Right ventricle myocardium superior (tissue), 1 donor: ENCODE results near the gene KATNB1. TPM values are rescaled to one million over a fixed set of nuclear protein-coding genes. Genes with fewer than 3 reads are reported as not detected.
A peak's percentile ranks its signal among the peaks of the same experiment; 100 is the strongest.
"Not testable (repeated sequence)": the region's sequence is repeated elsewhere in the genome, so short reads cannot be mapped to it uniquely, and the experiment has no call there.

Experiments used
- ATAC-seq: fragments of 200-7000 bp; cut with Tn5 transposase; one replicate; pipeline ENCODE4 v1.9.1; 2020; ENCODE audit warnings: mild to moderate bottlenecking; ENCODE audit not compliant: poor library complexity
- DNase-seq: peaks from one replicate; pipeline ENCODE4 v3.0.0-alpha.2; 2020
- intact Hi-C: fragments of 100-400 bp; cut with DNase I; formaldehyde crosslinking; loops from one replicate; pipeline ENCODE4 v1.11.2; 2022
- total RNA-seq: library from RNA; stranded (reverse); fragmentation: NEBNext Ultra II Directional; extraction: Animal tissue kit (Norgen Biotek cat#: 25700); gene quantifications from one replicate; pipeline ENCODE4 v1.2.1, GENCODE V29; 2021
- donor health status: DM: no; HTN: yes; CAD: no; lungs with severe emphysema.

The KATNB1 gene
- total RNA-seq, 1 donor from 2014 or later, result 9.4 TPM

DNA sequence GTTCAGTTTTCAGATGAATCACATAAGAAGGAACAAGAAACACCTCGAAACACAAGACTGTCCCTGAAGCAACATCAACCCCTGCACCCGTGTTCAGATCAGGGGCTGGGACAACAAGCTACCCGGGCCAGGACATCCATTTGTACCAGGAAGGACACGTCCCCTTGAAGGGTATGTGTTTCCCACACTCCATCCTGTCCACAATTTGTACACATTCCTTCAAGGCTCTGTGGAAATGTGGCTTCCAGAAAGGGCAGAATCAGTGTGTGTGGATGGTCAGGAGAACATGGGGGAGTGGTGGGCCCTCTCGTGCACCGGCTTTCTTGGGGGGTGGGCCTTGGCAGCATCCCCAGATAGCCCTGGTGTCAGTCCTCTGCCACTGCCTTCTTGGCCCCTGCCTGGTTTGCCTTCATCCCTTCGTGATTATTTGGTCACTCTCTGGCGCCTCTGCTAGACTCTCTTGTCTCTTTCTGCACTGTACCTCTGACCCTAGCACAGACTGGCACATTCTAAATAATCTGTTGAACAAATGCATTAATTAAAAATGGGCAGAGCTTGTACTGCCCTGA is 56.4 kb downstream of the KATNB1 start:
- intact Hi-C loops, result no loop called here
- ATAC-seq, result no peak
- DNase-seq, result no peak

DNA sequence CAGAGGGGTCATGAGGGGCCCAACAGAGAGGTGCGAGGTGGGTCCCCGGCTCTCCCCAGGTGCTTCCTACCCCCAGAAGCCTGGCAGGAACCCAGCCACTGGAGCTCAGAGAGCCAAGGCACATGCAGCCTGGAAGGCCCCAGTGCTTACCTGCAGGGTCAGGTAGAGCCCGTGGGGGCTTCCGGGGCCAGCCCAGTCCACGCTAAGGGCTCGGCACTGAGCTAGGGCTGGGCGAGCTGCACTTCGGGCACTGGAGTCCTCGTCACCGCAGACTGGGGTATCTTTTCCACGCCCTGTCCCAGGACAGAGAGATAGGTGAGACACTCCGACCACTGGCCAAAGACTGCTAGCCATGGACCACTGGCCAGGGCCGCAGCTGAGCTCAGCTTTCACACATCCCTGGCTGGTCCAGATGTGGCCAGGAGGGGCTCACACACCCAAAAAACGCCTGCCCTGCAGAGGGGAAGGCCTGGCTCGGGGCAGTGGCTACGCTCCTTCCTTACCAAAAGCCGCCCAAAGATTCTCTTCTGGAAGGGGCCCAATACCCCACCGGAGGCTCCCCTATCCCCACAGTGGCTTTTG is 59.4 kb downstream of the KATNB1 start:
- ATAC-seq, result no peak
- intact Hi-C loops, result loop anchor here (5.0 kb wide), 1 partner anchor 67 kb away; no protein-coding TSS in a partner anchor

DNA sequence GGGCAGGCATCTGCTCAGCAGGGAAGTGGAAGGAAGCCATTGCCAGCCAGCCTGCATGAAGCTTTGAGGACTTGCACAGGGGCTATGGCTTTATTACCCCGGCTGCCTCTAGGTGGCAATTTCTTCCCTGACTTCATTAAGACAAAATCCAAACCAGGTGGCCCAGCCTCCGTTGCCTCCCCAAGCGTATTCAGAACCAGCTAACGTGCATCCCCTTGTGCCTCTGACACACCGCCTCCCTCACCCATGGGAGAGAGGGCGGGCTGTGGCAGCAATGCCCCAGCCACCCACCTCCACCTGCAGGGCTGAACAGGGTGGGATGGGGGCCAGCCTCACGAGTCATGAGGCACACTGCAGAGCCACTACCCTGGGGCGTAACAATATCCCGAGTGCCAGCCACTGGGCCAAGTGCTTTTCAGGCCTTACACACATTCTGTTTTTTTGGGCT is 59.9 kb downstream of the KATNB1 start:
- ATAC-seq (peak; percentile 12), DNase-seq (no peak)
- intact Hi-C loops, result loop anchor here (5.0 kb wide), 1 partner anchor 67 kb away; no protein-coding TSS in a partner anchor

More for the DNA sequence above, 59.4 kb downstream of the KATNB1 start:
- no peak for DNase-seq

DNA sequence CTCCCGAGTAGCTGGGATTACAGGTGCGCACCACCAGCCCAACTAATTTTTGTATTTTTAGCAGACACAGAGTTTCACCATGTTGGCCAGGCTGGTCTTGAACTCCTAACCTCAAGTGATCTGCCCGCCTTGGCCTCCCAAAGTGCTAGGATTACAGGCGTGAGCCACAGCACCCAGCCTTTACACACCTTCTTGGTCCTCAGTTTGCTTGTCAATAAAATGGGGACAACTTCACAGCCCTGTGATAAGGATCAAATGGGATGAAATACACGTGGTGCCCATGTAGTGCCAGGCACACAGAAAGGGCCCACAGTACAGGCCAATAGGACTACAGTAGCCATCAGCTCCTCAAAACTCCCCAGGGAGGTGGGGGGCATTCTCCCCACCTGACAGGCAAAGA is 60.4 kb downstream of the KATNB1 start:
- intact Hi-C loops, result loop anchor here (5.0 kb wide), 1 partner anchor 66 kb away; no protein-coding TSS in a partner anchor
- DNase-seq, ATAC-seq: not testable (repeated sequence)

DNA sequence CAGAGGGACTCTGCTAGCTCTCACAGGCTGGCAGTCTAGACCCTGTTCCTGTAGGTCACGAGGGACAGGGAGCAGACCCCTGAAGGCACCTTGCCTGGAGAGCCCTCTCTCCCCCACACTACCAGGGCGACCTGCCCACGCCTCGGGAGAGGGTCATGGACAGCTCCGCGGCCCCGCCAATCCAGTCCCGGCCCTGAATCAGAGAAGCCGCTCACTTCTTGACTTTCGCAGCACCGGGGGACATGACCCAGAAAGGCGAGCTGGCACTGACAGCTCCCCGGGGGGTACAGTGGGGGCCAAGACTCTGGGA is 61.6 kb downstream of the KATNB1 start:
- ATAC-seq, result peak; percentile 13
- intact Hi-C loops, result loop anchor here (5.0 kb wide), 1 partner anchor 65 kb away; no protein-coding TSS in a partner anchor
- DNase-seq, result no peak

DNA sequence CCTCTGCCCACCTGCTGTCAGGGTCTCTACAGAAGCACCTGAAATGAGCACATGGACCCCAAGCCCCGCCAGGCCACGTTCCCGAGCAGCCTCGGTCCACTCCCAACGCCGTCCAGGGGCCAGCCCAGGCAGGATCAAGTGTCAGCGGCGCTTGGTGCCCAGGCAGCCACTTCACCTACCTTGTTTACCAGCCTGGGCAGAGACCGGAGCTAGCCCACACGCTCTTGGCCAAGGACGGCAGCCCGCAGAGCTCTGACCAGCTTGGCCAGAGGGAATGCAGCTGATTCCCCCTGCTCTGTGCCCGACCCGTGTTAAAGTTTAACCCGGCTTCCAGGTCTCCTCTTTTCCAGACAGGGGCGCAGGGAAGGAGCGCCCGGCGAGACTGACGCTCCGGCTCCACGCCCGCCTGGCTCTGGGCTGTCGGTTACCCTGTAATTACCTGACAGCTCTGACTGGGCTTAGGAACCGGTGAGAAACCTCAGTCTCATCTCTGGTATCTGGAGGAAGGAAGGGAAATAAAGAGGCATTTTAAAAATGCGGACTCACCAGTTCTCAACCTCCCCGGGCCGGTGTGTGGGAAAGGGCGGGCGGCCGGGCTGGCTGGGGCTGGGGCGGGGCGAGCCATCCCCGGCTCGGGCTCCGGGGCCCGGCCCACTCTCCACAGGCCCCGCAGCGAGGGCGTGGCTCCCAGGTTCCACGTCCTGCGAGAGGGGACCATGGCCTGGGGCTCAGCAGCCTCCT is 62.1 kb downstream of the KATNB1 start:
- intact Hi-C loops, result loop anchor here (5.0 kb wide), 1 partner anchor 65 kb away; no protein-coding TSS in a partner anchor
- ATAC-seq (peak; percentile 68), DNase-seq (peak; percentile 53)

DNA sequence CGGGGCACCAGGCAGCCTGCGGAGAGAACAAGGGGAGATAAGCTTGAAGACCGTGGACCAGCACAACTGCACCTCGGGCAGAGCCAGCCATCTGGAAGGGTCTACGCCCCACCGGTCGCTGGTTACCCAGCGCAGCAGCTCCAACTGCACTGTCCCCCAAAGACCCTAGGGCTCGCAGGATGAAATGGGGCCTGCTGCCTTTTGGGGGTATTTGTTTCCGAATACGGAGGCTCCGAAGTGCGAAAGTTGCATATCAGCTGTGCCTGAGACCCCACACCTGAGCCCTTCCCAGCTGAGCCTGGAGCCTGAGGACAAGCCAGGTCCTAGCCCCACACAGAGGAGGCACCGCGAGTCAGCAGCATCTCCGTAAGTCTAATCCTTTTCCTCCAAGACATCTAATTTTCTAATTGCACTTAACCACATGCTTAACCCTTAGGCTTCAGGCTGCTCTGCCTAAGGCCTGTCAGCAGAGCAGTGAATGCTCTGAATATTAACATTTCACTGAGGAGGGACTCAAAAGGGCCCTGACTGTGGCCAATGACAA is 62.8 kb downstream of the KATNB1 start:
- DNase-seq, result no peak
- no peak for ATAC-seq
- intact Hi-C loops, result loop anchor here (5.0 kb wide), 1 partner anchor 64 kb away; no protein-coding TSS in a partner anchor

DNA sequence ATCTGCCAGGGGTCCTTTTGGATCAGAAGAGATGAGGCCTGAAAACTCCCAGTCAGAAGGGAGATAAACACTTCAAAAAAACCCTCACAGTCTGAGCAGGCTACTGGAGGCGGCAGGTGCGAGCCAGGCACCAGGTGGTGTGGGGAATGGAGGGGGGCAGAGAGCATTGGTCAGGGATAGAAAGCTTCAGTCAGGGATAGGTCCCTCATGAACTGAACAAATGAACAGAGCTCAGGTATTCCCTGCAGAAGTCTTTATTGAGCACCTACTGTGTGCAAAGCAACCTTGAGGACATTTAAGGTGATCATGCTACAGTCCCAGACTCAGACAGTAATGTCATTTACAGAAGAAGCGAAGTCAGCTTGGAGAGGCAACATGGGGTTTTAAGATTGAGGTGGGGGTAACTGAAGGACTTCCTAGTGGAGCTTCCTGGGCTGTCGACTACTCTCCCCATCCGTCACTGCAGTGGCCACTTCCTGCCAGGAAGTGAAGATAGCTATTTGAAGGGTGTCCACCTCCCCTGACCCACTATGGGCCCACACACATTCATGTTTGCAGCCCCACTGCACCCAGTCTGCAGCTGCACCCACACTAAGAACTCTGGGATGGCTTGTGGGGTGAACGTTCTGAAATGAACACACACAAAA is 63.5 kb downstream of the KATNB1 start:
- ATAC-seq (no peak), DNase-seq (no peak)
- intact Hi-C loops, result loop anchor here (5.0 kb wide), 1 partner anchor 63 kb away; no protein-coding TSS in a partner anchor

DNA sequence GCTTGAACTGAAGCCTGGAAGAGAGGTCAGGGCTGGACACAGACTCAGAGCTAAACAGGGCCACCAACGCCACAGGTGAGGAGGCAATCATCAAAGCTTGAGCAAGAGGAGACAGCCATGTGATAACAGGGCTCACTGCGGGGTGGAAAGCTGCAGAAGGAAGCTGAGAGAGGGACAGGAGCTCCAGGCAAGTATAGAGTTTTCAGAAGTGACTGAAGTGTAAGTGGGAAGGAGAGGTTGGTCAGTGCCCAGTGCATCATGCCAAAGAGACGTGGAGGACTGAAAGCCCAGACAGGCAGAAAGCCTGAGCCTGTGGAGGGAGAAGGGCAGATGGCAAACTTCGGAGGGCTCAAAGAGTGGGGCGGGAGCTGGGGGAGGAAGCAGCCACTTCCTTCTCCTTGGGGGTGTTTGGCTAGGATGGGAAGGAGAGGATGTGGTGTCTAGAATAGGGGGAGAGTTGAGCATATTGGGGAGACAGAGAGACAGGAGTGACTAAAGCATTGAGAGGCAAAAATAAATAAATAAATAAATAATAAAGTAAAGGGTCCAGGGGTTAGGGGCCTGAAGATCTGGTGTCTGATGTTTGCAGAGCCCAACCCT is 64.1 kb downstream of the KATNB1 start:
- intact Hi-C loops, result loop anchor here (5.0 kb wide), 1 partner anchor 63 kb away; no protein-coding TSS in a partner anchor
- no peak for ATAC-seq
- no peak for DNase-seq

DNA sequence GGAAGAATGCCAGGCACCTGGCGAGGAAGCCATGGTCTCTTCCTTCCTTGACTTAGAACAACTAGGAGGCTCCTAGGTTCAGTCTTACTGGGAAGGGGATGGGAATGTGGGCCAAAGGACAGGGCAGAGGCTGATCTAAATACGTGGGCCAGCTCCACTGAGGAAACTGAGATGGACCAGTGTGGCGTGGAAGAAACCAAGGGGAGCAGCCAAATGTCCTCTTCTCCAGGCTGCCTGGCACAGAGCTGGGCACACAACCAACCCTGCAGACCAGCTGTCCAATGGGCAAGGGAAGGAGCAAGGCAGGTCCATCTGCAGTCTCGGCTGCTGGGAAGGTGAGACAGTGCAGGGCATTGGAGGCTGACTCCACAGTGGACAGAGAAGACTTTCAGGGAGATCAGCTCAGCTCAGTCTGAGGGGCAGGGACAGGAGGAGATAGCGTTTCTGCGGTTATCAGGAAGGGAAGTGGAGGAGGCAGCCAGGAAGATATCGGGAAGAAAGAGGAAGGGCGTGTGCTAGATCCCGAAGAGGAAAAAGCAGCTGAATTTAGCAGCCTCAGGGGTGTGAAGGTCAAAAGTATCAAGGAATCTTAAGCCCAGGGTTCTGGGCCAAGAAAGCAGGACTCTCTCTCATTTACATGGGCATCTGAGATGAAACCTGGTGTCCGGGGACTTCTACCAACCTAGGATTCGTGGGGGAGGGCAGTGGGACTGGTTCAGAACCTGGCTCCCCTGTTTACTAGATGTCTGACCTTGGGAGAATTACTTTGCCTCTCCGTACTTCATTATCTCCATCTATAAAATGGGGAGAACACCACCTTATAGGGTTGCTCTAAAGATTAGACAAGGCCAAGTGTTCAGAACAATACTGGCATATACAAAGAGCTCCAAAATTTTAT is 64.9 kb downstream of the KATNB1 start:
- intact Hi-C loops, result no loop called here
- ATAC-seq, result no peak
- DNase-seq, result no peak

DNA sequence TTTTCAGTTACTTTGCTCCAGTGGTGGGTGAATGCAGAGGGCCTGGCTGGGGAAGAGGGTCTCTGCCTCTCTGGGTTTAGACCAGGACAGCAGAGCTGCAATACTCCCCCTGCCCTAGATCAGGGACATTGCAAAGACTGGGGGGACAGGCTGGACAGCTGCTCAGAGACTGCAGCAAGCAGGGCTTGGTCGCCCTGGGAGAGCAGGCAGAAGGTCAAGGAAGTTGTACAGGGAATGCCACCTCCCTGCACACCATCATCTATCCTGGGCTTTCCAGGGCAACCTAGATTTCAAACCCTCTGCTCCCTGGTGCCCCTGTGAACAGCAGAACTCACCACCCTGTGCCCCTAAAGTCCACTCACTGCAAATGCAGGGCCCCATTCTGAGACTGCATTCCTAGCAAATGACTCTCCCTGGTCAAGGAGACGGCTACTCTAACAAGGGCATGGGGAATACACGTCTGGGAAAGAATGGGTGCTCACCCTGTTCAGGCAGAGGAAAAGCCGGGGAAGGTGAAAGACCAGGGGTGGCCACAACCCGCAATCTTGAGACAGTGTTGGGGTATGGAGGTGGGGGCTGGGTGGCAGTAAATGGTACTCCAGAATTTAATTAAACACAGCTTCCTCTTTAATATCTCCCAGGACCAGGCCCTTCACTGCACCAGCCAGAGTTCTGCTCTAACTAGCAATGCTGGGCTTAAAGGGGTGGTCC is 65.7 kb downstream of the KATNB1 start:
- no peak for ATAC-seq
- intact Hi-C loops, result no loop called here

DNA sequence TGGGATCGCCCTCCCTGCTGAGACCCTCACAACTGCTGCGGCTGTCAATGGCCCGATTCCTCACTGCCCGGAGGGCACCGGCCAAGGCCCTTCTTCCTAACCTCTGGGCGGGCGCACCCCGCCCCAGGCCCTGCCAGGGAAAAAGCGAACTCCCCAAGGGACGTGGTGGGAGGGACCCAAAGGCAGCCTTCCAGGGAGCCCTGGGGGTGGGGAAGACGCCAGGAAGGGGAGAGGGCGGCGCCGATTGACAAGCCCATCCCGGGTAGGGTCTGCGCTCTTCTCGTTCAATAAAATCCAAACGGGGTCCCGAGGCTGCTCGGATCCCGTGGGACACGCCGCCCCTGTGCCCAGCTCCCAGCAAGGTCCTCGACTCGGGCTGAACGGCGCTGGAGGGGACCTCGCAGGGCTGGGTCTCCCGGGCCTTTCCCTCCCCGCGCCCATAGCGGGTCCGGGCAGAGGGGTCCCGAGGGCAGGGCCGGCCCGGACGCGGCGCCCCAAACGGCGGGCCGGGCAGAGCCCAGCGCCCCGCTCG is 66.3 kb downstream of the KATNB1 start:
- intact Hi-C loops, result no loop called here
- ATAC-seq (peak; percentile 36), DNase-seq (peak; percentile 70)

More for the DNA sequence above, 65.7 kb downstream of the KATNB1 start:
- no peak for DNase-seq

DNA sequence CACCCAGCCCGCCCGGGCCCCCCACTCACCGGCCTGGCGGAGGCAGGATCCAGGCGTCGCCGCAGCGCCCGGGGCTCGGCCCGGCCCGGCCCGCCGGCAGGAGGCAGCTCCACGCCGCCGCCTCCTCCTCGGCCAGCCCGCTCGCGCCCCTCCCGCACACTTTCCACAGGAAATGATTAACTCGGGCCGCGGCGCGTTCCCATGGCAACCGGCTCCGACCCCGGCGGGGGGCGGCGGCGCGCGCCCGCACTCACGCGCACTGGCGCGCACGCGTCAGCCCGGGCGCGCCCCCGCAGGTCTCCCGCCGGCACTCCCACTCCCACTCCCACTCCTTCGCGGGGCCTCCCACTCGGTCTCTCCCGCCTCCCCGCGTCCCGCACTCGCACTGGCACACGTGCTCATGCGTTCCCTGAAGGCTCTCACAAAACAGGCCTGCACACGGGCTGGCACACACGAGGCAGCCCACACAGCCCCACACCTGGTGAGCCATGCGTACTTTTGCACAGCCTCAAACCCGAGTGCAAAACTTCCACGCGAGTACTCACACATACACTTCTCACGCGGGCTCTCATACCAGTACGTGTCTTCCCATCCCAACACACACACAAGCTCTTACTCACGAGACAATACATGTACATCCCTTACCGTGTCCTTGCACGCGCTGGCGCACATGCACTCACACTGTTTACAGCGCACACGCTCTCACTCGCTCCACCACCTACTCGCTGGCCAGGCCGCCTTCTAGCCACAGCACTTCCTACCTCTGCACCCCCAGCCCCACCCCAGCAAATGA is 67.0 kb downstream of the KATNB1 start, which contains the start of gene KIFC3:
Gene KIFC3, minus strand, starts transcription at position 151 of the 793 bp plus-strand sequence. CDS start 4,248 bp downstream, outside the sequence.
- peak; percentile 31 for ATAC-seq
- peak; percentile 92 for DNase-seq

DNA sequence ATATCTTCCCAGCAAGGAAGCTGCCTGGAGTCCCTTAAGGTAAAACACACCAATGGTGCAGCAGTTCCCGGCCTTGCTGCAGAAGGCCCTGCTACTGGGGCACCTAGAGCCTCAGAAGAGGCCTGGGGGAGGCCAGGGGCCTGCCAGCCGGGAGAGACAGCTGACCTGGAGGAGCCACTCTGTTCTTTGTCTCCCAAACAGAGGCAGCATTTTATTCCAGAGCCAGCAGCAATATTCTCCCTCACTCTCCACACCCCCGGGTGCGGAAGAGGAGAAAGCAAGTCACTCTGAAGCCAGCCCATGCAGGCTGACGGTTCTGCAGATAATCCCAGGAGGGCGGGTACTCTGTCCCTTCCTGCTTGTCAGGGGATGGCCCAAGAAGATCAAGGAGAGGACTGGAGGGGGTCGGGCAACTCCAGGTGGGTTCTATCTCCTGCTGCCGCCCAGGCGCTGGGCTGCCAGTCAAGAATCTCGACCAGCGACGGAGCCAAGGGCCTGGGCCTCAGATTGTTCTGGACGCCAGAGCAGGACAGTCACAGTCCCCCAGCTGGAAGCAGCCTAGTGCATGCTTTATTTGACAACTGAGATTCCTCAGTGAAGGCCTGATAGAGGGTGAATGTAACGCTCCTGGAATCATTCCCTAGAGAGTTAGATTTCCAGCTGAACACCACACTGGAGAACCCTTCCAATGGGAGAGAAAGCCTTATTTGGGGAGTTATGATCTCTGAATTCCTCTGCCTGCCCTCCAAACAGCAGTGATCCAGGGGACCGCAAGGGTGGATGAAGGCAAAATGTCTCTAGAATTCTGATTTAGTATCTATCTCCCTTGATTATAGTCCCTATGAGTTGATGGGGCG is 67.8 kb downstream of the KATNB1 start:
- intact Hi-C loops, result no loop called here
- ATAC-seq (peak; percentile 72), DNase-seq (peak; percentile 78)

More for the DNA sequence above, 67.0 kb downstream of the KATNB1 start, which contains the start of gene KIFC3:
- intact Hi-C loops, result no loop called here
